NCI-H1092 (cell line): ENCODE data around the gene PSMD14.
A peak's percentile ranks its signal among the peaks of the same experiment; 100 is the strongest.

ENCODE experiments used
- DNase-seq: peaks from one replicate; lab custom pipeline; 2025; lab: John Stamatoyannopoulos, UW

The PSMD14 gene

DNA sequence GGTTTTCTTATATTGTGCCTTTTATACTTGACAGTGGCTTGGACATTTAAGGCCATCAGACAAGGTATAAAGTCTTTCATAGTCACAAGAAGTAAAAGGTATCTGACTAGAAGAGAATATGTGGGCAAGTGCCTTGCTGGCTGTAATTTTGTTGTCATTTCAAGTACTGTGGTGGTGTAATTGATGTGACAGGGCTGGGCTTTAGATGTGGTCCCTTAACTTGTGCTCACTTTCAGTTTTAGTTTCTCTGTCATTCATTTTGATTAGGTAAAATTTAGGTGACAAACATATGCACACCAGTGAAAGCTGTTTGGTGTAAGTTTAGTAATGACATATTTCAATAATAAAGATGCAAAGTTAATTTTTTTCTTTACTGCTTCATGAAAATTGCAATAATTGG lies 76.6 kb downstream of the PSMD14 start:
- DNase-seq = no peak

DNA sequence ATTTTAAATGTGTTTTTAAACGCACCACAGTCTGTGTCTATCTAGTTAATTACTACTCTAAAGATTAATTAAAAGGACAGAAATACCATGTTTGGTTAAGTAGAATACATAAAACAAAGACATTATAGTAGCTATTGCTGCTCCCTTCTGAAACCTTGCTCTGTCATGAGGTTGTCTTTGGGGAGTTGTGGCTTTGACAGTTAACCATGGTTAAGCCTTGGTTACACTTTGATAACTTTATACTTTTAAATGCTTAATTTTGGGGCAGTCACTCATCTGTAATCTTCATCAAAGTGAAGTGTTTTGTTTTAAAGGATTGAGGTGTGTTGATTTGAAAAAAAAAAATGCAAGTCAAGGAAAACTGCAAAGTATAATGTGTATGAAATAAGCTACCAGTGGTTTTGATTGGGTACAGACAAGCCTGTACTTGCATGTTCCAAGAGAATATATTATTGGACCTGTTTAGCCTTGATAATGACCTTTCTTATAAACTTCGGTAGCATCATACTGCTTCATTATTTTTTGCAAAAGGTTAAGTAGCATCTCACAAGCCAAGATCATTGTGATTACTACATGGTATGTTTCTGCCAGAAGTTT lies 78.1 kb downstream of the PSMD14 start:
- no peak for DNase-seq

DNA sequence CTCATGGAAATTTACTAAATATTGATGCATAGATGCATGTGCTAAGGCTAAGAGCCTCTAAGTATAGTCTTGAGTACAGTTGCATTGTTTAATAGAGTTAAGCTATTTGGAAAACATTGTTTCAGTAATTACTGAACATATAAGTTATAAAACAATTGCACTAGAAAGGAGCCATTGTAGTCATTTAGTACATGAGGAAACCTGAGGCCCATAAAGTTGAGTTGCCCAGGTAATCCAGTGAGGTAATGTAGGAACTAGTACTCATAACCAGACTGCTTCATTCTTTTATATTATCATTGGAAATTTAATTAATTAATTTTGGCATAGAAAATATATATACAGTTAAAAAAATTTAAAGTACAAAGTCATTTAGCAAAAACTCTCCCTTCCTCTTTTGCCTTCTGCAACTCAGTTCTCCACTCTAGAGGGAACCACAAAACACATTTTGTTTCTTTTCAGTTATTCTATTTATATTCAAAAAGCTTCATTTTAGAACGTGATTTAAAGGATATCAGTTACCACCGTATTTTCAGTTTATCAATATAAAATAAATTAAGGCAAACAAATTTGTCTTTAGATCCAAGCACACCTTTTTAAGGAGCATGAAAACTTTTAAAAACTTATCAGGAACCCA lies 80.0 kb downstream of the PSMD14 start:
- no peak for DNase-seq

DNA sequence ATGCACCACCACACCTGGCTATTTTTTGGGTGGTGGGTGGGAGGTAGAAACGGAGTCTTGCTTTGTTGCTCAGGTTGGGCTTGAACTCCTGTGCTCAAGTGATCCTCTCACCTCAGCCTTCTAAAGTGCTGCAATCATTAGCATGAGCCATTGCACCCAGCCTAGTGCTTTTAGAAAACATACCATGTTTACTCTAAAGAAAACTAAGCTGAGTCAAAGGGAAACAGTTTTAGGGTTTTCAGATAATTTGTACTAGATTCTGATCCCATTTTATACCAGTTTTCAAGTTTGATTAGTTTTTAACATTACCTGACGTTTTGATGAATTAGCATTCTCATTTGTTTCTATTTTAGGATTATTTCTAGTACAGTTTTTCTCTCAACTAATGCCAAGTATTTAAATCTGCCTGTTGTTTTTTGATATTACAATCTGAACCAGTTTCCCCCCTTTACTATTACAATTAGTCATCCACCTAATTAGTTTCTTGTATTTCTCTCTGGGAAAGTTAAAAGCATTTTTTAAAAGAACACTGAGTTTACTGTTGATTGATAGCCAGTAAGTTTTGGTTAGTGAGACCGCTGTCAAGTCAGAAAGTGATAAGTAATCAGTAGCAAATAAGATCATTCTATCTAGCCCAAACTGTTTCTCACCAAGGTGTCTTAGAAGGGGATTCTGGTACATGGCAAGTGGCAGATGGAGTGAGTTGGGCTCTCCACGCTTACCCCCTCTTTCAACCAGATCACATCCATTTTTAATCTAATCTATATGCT lies 83.7 kb downstream of the PSMD14 start:
- no peak for DNase-seq

DNA sequence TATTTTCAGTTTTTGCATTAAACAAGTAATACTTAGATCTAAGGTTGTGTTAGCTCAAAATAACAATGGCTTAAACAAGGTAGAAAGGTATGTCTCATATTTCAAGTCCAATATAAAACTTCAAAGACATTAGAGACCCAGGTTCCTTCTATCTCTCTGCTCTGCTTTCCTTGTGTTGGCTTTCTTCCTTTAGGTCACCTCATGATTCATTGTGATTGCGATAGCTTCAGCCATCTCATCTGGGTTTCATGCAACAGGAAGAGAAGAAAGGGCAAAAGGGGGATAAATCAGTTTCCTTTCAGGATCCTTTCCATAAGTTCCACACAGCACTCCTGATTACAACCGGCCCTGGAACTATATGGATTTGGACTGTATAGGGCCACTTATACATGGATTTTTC lies 91.9 kb downstream of the PSMD14 start:
- DNase-seq = no peak

DNA sequence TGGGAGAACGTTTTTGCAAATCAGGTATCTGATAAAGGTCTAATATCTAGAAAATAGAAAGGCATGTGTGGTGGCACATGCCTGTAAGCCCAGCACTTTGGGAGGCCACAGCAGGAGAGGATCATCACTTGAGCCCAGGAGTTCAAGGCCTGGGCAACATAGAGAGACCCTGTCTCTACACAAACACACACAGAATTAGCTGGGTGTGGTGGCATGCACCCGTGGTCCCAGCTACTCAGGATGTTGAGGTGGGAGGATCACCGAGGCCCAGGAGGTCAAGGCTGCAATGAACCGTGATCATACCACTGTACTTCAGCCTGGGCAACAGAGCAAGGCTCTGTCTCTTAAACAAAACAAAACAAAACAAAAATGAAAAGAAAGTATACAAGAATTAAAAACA lies 94.1 kb downstream of the PSMD14 start:
- no peak for DNase-seq

DNA sequence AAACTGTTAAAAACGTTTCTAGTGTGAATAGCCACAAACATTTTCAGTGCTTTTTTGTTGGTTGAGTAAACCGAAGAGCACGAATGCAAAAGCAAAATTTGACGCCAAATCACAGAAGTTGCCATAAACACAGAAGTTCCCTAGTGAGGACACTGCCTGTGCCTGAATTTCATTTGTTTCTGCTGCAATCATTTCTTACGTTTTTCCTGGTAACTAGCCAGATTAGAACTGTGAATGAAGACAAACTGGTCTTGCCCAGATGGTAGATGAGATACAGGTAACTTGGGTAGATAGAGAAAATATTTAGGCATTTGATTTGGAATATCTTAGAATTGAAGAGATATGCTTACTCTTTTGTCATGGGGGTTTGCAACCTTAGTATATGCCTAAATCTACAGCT lies 98.1 kb downstream of the PSMD14 start:
- no peak for DNase-seq

DNA sequence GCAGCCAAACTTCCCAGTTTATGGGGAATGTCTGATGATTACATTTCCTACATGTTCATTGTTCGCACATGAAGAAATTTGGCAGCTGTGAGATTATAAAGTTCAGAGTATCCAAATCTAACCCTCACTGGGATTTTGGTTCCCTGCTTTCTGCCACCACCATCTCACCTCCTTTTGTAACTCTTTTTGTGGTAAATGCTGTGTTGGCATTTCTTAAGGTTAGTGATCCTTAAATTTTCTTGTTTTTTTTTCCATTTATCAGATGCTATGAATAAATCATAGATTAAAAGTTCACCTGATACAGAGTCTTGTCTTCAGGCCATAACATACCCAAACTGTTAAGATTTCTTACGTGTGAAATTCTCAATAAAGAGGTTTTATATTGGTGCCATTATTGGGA lies 99.4 kb downstream of the PSMD14 start:
- no peak for DNase-seq

DNA sequence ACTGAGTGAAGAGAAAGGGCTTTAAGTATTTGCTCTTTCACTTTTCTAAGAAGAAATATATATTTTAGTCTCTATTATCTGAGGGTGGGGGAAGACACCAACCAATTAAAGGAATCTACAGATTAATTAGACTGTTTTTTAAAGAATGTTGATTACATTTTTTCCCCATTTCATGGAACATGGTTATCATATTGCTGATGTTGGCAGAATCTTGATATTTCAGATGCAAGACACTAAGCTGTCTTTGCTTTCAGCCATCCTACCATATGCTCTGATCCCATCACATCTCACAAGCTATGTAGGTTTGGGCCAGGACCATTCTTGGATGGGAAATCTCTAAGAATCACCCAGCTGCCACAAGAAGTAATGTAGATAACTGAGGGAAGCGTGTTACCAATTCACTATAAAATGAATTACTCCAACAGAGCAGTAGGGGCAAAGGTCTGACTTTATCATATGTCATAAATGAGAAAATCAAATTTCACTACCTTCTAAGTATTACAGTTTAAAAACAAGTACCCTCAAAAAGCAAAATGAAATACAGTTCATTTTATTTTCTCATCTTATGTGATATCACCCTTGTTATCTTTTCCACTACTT lies 101.2 kb downstream of the PSMD14 start:
- DNase-seq = no peak

DNA sequence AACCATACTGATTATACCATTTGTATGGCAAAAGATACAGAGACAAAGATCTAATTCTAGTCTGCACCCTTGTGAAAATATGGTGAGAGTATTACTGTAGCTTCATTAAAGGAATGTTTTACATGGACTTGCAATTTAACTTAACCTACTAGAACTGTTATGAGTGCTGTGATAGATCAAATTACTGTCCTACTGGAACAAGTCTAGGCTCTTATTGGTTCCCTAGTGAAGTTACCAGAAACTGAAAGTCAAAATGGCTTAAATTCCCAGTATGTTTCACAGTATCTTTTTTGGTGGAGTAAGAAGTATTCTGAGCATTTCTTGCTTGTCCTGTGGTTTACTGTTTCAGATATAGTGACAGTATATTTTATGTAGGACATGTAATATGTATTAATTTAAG lies 104.1 kb downstream of the PSMD14 start:
- no peak for DNase-seq

DNA sequence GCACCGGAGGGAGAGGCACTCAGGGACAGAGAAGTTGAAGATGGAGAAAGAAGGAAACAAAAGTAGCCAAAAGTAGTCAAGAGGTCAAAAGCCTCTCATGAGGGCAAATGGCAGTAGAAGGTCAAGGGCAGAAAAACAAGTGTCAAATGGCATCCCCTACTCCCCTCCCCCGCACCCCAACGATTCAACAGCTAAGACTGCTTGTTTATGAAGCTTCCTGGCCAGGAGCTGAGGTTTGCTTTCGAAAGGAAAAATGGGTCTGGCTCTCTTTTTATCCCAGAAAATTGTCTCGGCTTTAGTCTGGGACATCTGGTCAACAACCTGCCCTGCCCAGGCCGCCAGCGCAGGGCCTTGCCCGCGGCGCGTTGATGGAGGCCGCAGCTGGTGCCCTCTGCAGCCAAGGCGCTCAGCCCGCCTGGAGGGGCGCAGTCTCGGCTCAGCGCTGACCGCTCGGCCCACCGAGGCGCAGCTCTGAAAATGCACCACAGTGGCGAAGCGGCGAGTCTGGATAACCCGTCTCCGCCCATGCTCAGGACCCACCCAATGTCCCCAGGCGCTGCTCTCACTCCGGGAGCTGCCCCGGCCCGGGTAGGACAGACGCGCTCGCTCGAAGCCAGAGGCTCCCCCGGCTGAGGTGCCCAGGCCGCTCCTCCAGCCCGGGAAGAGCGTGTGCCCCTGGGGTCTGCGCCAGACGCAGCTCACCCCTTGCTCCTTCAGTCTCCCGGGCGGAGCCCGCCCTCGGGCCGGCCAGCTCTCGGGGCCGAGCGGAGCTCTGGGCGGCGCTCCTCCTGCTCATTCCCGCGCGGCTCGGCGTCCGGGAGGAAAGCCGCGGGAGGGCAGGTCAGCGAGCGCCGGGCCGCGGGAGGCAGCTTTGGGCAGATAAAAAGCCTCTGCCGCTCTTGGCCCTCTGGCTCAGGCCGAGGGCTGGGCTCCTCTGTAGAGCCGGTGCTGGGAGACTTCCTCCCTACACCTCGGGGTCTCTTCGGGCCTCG lies 106.1 kb downstream of the PSMD14 start:
- peak; percentile 45 for DNase-seq

DNA sequence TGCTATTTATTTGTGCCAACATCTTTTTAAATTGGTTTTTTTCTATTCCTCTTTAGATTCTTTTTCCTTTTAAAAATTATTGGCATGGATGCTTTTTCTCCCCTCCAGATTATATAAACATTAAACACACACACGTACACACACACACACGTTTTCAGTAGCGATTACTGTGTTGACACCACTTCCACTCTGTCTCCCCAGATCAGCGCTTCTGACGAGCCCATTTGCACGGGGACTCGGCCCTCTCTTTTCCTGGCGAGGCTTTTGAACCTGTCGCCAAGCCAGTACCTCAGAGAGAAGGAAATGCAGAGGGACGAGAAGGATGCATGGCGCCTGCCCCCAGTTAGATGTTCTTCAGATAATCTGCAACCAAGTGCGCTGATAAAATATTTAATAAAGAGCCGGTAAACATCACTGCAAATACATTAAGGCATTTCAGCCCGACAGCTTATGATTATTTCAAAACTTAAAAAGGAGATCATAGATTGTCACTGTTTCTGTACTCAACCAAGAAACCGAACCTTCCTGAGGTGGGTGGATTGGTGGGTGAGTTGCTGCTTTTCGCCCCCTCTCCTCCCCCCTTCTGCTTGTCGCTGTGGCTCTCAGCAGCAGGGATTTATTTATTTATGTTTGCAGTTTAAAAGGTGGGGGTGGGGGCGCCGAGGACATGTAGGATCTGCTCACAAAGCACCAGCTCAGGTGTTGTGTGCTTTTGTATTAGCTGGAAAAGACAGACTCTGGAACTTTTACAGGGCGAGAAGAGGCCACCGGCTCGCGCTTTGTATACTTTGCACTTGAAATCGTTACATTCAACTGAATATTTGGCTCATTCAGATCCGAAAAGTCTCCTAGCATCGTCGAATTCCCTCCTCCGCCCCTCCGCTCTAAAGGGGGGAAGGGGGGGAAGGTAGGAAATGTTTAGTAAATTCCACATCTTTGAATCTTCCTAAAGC lies 107.1 kb downstream of the PSMD14 start:
- peak; percentile 31 for DNase-seq

DNA sequence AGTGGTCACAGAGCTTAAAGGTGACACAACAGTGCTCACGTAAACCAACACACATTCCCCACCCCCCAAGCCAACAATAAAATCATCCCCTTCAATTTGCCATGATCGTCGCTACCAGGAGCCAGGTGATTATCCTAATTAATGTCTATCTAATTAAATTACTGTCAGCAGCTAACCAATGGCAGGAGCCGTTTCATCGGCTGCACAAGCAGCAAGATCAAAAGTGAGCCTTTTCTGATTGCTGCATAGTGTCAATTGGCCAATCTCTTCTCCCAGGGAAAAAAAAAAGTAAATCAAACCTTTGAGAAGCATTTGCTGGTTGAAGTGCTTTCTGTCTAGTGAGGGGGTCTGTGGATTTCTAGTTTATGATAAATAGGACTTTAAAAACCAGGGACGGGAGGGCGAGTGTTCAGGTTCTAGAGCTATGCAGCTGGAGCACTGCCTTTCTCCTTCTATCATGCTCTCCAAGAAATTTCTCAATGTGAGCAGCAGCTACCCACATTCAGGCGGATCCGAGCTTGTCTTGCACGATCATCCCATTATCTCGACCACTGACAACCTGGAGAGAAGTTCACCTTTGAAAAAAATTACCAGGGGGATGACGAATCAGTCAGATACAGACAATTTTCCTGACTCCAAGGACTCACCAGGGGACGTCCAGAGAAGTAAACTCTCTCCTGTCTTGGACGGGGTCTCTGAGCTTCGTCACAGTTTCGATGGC lies 107.9 kb downstream of the PSMD14 start, which contains the start of gene TBR1:
TSS of gene TBR1 (plus strand) at position 311 of the 721 bp plus-strand sequence. CDS start at position 425, 114 bp downstream.
- DNase-seq = no peak

DNA sequence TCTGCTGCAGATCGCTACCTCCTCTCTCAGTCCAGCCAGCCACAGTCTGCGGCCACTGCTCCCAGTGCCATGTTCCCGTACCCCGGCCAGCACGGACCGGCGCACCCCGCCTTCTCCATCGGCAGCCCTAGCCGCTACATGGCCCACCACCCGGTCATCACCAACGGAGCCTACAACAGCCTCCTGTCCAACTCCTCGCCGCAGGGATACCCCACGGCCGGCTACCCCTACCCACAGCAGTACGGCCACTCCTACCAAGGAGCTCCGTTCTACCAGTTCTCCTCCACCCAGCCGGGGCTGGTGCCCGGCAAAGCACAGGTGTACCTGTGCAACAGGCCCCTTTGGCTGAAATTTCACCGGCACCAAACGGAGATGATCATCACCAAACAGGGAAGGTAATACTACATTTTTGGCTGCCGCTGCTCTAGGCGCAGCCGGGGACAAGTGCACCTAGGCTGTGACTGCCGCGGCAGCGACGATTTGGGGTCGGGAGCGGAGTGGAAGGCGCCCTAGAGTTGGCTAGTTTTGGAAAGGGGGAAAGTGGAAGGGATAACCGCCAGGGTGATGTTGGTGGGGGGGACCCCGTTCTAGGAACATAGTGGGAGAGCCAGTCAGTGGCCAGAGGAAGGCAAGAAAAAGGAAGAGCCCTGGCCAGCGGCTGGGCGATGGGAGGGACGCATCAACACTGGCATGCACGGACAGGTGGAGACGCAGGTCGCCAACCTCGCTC lies 108.6 kb downstream of the PSMD14 start:
- no peak for DNase-seq

DNA sequence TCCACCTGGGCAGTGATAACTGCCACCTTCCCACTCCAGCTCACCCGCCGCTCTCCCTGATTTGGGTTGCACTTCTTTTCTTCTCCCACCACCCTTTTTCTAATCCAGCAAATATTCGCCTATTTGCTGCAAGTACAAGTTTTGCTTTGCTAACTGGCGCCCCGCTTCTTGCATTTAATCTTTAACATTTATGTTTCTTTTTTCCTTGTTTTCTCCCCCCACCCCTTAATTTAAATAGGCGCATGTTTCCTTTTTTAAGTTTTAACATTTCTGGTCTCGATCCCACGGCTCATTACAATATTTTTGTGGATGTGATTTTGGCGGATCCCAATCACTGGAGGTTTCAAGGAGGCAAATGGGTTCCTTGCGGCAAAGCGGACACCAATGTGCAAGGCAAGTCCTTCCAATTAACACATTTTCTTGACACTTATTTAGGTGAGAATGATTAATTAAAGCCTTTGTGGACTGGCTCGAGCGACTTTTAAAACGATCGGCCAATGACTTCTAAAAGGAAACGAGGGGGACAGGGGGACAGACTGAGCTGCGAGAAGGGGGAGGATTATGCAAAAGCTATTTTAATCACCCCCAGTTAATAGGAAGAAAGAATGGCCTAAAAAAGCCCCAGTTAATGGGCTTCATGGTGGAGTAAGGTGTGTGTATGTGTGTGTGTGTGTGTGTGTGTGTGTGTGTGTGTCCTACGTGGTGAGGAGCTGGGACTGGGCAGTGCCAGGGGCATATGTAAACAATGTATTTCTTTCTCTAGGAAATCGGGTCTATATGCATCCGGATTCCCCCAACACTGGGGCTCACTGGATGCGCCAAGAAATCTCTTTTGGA lies 109.4 kb downstream of the PSMD14 start:
- DNase-seq = no peak

DNA sequence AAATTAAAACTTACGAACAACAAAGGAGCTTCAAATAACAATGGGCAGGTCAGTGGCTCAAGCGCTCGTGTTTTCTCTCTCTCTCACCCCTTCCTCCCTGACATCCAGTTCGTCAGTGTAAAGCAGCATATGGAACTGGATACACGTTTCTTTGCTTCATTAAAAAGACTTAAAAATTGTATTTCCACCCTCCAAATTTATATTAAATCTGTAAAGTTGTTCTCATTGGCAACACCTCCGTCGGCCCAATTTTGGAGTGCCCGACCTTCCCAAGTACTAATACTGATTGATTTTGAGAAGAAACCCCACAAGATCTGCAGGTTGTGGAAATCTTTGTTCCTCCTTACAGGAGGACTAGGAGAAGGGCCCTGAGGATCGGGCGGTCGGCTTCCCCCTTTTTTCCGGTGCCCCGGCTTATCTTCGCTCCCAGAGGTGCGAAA lies 110.1 kb downstream of the PSMD14 start:
- DNase-seq = no peak

DNA sequence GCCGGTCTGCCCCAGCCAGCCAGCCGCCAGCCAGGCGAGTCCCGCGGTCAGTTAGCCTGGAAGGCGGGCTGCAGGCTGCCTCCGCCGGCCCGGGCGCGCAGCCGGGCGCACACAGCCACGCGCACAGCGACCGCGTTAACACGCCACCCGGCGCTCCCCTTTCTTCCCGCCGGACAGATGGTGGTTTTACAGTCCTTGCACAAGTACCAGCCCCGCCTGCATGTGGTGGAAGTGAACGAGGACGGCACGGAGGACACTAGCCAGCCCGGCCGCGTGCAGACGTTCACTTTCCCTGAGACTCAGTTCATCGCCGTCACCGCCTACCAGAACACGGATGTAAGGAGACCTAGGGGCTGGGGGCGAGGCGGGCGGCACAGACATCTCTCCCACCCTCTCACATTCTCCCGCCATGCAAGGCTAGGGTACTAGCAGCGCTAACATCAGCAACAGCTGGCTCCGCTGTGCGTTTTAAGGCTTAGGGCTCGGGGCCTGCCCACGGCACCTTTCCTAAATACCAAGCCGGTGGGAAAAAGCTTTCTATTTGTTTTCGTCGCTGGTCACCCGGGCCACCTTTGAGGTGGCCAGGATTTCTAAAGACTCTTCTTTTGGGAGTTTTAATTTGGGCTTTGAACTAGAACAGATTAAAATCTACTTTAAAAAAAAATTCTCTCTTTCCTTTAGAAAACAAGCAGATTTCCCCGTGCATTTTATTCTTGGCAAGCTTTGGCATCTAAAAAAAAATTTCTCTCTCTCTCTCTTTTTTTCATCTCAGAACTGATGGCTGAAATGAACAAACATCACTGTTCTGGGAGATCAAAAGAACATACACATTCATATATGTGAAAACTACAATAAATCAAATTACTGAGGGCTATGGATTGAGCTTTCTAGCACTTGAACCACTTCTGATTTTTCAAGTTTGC lies 110.8 kb downstream of the PSMD14 start:
- DNase-seq = no peak
